Fibroblast of the aortic adventitia (primary cell): ENCODE data around the gene LINC01488. TPM values are rescaled to one million over a fixed set of nuclear protein-coding genes. Genes with fewer than 3 reads are reported as not detected.

Experiments
- DNase-seq: peaks from one replicate; pipeline ENCODE4 v3.0.0-alpha.2; 2010; ENCODE audit warnings: low read depth
- H3K4me3 ChIP-seq: 2 replicates; pipeline ENCODE4 v1.5.1; 2011; ENCODE audit warnings: low read depth, mild to moderate bottlenecking, control low read depth, low read length, moderate library complexity
- total RNA-seq: library from RNA; depleted of rRNA; stranded (reverse); fragments of >200 nt; gene quantifications from 2 replicates; pipeline ENCODE4 v1.2.3, GENCODE V29; 2012; ENCODE audit warnings: low replicate concordance
- TF ChIP-seq, protein P1 (sequence below): IDR thresholded peaks from 2 replicates; pipeline ENCODE4 v1.5.1; 2011; ENCODE audit warnings: mild to moderate bottlenecking, low read length, control low read depth, inconsistent platforms; ENCODE audit not compliant: insufficient read depth

LINC01488 gene
- total RNA-seq, 1 donor: not detected

DNA sequence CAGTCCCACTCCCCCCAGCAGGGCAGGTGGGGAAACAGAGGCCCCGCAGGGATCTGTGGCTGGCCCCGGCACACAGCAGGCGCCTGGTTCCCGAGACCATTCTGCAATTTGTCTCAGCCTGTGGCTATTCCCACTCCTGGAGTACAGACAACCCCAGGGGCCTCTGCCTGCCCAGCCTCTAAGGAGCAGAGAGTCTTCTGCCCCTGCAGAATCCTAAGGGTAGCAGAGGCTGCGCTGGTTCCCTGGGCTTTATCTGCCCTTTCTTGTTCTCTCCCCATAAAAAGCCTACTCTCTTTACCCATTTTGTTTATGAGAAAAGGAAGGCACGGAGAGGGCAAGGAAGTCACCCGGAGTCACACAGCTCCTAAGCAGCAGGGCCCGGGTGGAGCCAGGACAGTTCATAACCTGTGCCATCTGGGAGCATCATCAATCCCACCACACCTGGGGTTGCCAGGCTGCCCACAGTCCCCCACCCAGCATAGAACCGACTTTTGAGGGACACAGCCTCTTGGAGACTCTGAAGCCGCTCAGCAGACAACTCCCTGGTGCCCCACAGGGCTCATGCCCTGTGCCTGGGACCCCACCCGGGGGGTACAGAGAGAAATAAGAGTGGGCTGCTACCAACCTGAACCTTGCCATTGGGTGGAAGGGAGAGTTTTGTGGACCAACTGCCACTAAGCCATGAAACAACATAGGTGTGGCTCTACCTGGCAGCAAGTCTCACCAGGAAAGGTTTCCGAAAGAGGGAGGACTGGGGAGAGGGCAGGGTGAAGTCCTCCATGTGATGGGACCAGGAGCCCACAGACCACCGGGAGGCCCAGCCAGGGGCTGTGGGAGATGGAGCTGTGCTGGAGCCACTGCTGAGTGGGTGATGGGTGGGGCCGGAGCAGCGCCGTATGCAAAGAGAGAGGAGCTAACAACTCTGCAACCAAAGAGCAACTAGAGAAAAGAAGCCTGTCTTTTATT is 17.2 kb upstream of the LINC01488 start:
- H3K4me3 ChIP-seq: no peak overlapping the region
- TF ChIP-seq, protein P1, sequence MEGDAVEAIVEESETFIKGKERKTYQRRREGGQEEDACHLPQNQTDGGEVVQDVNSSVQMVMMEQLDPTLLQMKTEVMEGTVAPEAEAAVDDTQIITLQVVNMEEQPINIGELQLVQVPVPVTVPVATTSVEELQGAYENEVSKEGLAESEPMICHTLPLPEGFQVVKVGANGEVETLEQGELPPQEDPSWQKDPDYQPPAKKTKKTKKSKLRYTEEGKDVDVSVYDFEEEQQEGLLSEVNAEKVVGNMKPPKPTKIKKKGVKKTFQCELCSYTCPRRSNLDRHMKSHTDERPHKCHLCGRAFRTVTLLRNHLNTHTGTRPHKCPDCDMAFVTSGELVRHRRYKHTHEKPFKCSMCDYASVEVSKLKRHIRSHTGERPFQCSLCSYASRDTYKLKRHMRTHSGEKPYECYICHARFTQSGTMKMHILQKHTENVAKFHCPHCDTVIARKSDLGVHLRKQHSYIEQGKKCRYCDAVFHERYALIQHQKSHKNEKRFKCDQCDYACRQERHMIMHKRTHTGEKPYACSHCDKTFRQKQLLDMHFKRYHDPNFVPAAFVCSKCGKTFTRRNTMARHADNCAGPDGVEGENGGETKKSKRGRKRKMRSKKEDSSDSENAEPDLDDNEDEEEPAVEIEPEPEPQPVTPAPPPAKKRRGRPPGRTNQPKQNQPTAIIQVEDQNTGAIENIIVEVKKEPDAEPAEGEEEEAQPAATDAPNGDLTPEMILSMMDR: no peak
- no peak for DNase-seq

DNA sequence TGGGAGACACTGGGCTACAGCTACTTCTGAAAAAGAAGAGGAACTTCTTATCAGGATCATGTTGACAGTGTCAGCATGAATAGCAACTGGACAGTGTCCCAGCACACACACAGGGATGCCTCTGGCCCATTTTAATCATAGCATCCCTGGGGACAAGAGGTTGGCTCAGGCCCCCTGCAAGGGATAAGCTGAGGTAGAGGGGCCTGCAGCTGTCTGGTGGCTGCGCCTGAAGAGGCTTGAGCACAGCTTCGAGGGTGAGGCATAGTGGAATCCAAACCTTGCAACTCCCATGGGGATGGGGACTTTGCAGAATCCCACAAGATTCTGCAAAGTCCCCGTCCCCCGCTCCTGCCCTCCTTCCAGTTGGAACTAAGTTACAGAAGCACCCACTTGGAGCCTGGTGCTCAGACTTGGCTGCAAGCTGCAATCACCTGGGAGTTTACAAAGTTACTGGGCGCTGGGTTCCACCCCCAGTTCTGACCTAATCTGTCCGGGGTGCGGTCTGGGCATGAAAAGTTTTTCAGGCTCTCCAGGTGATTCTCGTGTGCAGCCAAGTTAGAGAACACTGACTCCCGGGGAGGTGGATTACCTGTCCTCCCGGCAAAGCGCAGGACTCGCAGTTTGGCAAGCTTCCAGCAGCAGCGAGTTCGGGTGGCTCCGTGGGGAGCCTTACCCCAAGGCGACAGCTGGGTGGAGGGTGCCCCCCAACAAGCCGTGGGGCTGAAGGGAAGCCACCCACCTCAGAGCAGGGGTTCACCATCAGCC is 16.0 kb upstream of the LINC01488 start:
- TF ChIP-seq, protein P1: no peak
- no peak overlapping the region for H3K4me3 ChIP-seq
- no peak for DNase-seq

DNA sequence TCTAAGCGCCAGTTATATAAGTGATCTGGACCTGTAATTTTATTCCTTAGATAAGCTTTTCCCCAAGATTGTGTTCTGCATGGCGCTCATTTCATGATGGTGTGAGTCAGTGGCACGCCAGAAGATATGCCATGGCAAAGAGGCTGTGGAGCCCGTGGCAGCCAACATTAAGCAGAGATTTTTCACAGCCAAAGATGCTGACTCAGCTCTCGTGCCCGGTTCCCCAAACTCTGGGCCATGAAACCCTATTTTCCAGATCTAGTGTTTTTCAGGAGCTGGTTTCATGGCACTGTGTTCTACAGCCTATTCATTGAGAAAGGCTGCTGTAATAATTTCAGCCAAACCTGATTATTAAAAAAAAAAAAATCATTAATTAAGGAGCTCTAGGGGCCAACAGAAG is 15.4 kb upstream of the LINC01488 start:
- TF ChIP-seq, protein P1: no peak
- DNase-seq: no peak
- H3K4me3 ChIP-seq: no peak overlapping the region

DNA sequence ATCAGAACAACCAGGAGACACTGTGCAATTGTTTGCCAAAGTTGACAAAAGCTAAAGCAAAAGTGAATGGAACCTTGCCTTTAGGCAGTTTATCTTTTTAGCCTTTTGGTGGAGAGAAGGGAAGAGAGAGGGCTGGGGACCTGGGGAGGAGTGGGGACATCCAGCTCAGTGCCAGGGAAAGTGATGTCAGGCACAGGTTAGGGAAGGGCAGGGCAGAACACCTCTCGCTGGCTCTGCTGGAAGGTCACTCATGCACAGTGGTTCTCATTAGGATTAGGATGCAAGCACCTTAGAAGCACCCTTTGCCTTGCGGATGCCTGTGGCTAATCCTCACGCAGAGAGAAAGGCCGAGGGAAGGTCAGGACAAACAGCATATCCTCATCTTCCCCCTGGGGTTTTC is 14.3 kb upstream of the LINC01488 start:
- no peak overlapping the region for H3K4me3 ChIP-seq
- TF ChIP-seq, protein P1: no peak
- DNase-seq: no peak

DNA sequence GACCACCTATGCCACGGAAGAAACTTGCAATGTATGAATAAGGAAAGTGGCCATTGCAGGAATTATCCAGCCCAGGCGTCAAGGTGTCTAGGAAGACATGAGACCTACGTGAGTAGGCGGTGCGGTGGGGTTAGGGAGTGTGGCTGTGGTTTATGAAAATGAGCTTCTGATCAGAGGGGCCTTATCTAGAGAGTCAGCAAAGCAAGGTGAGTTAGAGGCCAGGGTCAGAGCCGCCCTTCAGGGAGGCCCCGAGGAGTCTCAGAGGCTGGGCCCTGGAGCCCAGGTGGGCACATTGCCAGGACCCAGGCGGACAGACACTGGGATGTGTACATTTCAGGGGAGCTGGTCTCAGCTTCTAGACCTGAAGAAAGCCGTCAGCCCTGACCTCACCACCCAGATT is 13.8 kb upstream of the LINC01488 start:
- no peak for DNase-seq
- H3K4me3 ChIP-seq: no peak overlapping the region
- TF ChIP-seq, protein P1: no peak

DNA sequence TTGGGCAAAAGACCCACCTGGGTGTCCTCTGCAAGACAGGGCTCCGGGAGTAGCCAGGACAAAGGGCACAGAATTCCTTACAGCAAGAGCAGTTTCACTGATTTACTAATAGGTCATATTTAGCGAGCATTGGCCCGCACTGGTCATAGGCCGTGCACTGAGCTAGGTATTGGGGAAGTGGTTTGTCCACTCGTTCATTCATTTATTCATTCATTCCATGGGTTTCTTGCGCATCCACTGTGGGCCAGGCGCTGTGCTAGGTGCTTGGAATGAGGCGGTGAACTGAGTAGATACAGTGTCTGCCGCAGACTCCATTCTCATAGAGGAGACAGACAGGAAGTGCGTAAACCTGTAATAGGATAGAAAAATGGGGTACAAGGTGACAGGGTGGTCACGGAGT is 13.2 kb upstream of the LINC01488 start:
- H3K4me3 ChIP-seq: no peak overlapping the region
- DNase-seq: no peak
- TF ChIP-seq, protein P1: no peak
